GM19395 (cell line): Measurements from ENCODE around the gene RBMS1.

Source experiments
- ATAC-seq: cut with Tn5 transposase; IDR thresholded peaks from one replicate; pipeline ENCODE4 v1.9.1; 2021; ENCODE audit warnings: mild to moderate bottlenecking, moderate library complexity; ENCODE audit not compliant: unreplicated experiment

RBMS1 gene

GRCh38 chr2:160315337-160315736 lies 178.3 kb downstream of the RBMS1 start:
- ATAC-seq, result no peak

- ATAC-seq, result no peak
Measured at GRCh38 chr2:160310118-160310828, 183.3 kb downstream of the RBMS1 start.

GRCh38 chr2:160309585-160309984 lies 184.0 kb downstream of the RBMS1 start:
- ATAC-seq, result no peak

- ATAC-seq, result no peak
Measured at GRCh38 chr2:160308915-160309314, 184.7 kb downstream of the RBMS1 start.

- no peak for ATAC-seq
Measured at GRCh38 chr2:160308476-160308875, 185.1 kb downstream of the RBMS1 start.

GRCh38 chr2:160306985-160307384 lies 186.6 kb downstream of the RBMS1 start:
- no peak for ATAC-seq

- no peak for ATAC-seq
Measured at GRCh38 chr2:160305081-160305750, 188.4 kb downstream of the RBMS1 start.

- ATAC-seq, result no peak
Measured at GRCh38 chr2:160303527-160303926, 190.1 kb downstream of the RBMS1 start.

- no peak for ATAC-seq
Measured at GRCh38 chr2:160303076-160303475, 190.5 kb downstream of the RBMS1 start.

GRCh38 chr2:160301420-160301819 lies 192.2 kb downstream of the RBMS1 start:
- ATAC-seq, result no peak

GRCh38 chr2:160300203-160300602 lies 193.4 kb downstream of the RBMS1 start:
- no peak for ATAC-seq

GRCh38 chr2:160299540-160299939 lies 194.1 kb downstream of the RBMS1 start:
- no peak for ATAC-seq

- ATAC-seq, result no peak
Measured at GRCh38 chr2:160298960-160299359, 194.6 kb downstream of the RBMS1 start.

GRCh38 chr2:160295519-160296207 lies 197.9 kb downstream of the RBMS1 start:
- no peak for ATAC-seq

- ATAC-seq, result no peak
Measured at GRCh38 chr2:160294889-160295288, 198.7 kb downstream of the RBMS1 start.

GRCh38 chr2:160294339-160294803 lies 199.2 kb downstream of the RBMS1 start:
- no peak for ATAC-seq

- ATAC-seq, result no peak
Measured at GRCh38 chr2:160293391-160294091, 200.1 kb downstream of the RBMS1 start.

GRCh38 chr2:160292225-160292624 lies 201.4 kb downstream of the RBMS1 start:
- no peak for ATAC-seq

- ATAC-seq, result no peak
Measured at GRCh38 chr2:160291382-160291781, 202.2 kb downstream of the RBMS1 start.

GRCh38 chr2:160290598-160290997 lies 203.0 kb downstream of the RBMS1 start:
- ATAC-seq, result no peak

GRCh38 chr2:160289831-160290230 lies 203.8 kb downstream of the RBMS1 start:
- no peak for ATAC-seq
